HG02763 (cell line): ENCODE results near the gene CARMIL3.

ENCODE experiments used
- ATAC-seq: cut with Tn5 transposase; IDR thresholded peaks from one replicate; pipeline ENCODE4 v1.9.1; 2021; ENCODE audit warnings: mild to moderate bottlenecking, moderate library complexity; ENCODE audit not compliant: unreplicated experiment

Gene CARMIL3

DNA sequence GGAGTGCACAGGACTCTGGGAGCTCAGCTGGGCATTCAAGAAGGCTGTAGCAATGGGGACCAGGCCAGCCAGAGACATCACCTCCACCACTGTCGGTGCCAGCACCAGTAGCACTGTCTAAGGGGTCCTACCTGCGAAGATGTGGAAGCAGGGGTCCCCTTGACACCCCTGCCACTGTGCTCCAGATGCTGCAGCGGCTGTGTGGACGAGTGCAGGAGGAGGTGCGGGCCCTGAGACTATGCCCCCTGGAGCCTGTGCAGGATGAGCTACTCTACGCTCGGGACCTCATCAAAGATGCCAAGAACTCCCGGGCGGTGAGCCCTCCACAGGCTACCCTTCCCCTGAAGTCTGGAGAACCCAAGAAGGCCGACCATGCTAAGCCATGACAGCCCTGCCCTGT lies 8.6 kb downstream of the CARMIL3 start:
- no peak for ATAC-seq

DNA sequence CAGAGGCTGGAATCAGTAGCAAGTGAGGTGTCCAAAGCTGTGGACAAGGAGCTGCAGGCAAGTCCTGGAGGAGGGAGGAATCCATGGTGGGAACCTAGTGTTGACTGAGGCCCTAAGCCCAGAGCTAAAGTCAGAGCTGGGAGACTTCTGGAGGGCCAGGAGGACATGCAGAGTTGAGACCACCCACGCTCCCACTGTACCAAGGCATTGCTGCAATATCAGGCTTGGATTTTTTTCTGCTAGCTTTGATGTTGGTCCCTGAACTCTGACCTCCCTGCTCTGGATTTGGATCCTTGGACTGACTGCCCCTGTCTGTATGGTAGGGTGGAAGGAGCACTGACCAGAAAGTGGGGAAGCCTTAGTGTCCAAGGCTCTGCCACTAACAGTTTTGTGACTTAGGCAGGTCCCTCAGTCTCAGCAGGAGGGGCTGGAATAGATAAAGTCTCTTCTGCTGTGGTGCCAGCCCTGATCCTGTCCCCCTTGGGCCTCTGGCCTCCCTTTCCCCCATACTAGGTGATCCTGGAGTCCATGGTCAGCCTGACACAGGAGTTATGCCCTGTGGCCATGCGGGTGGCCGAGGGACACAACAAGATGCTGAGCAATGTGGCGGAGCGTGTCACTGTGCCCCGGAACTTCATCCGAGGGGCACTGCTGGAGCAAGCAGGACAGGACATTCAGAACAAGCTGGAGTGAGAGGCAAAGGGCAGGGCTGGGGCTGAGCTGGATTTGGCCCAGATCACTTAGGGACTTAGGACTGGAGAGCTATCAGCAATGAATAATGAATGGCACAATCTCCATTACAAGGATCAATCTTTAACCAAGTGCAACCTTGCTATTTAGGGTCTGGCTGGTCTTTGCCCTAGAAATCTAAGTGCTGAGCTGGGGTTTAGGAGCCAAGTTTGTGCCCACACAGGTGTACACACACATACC lies 9.4 kb downstream of the CARMIL3 start:
- no peak for ATAC-seq

DNA sequence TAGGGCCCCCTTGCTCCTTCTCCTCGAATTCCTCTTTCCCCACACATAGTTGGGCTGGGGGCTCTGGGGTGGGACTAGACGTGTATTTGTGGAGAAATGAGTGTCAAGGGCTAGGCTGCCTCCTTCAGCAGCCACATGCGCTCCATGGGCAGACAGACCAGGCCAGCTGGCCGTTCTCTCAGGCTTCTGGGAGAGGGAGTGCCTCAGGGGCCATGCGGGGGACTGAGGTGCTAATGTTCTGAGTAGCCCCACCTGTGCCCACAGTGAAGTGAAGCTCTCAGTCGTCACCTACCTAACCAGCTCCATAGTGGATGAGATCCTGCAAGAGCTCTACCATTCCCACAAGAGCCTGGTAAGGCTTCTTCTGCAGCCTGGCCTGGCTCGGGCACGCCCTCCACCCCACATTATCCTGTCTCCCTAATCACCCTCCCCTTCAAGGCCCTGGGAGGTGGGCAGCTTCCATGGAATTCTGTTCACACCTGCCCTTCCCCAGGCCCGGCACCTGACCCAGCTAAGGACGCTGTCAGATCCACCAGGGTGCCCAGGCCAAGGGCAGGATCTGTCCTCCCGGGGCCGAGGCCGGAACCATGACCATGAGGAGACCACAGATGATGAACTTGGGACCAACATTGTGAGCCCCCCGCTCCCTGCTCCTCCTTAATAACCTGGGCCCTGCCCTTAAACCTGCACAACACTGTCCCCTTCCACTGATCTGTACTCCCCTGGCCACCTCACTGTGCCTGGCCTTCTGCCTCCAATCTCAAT lies 10.6 kb downstream of the CARMIL3 start:
- ATAC-seq: no peak

DNA sequence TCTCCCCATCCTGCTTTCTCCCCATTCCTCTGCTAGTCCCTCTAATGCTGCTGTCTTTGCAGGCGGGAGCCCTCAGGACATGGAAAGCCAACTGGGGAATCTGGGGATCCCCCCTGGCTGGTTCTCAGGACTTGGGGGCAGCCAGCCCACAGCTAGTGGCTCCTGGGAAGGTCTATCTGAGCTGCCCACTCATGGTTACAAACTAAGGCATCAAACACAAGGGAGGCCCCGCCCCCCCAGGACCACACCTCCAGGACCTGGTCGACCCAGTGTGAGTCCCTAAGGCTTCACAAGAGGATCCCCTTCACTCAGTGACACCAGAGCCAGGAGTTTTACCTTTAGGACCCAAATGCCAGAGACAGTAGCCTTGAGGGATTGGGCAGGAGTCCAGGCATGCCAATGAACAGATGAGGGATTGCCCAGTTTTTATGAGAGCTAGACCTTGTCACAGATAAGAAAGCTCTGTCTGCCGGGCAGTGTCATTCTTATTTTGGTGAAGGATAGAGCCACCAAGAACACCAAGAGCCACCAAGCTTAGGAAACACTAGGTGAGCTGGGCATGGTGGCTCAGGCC lies 11.5 kb downstream of the CARMIL3 start:
- ATAC-seq: no peak

DNA sequence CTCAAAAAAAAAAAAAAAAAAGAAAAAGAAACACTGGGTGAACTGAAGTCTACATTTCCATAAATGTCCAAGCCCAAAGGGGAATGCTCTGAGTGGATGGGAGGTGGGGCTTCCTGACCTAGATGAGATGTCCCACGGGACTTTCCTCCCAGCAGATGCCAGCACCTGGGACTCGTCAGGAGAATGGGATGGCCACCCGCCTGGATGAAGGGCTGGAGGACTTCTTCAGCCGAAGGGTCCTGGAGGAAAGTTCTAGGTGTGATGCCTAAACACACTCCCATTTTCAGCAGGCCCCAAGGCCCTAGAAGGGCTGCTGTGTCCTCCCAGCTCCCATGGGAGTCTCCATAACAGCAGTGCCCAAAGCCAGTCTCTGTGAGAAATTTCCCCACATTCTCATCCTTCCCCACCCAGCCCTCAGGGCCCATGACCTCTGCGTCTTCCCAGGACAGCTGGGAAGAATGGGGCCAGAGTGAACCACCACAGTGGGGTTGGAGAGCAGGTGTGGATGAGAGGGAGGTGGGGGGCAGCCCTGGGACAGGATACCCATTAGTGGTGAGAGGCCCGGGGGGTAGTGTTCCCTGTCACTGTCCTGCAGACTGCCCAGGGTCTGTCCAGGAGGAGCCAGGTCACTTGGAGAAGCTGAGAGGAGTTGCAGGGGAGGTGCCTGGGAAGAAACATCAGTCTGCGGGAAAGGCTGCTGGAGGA lies 12.4 kb downstream of the CARMIL3 start:
- ATAC-seq: no peak

DNA sequence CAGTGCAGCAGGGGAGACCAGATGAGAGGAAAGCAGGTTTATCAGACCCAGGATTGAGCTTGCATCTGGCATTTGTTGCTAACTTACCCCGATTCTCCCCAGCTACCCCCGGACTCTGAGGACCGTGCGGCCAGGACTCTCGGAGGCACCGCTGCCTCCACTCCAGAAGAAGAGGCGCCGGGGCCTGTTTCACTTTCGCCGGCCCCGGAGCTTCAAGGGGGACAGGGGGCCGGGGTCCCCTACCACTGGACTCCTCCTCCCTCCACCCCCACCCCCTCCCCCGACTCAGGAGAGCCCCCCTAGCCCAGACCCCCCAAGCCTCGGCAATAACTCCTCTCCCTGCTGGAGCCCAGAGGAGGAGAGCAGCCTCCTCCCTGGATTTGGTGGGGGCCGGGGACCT lies 13.0 kb downstream of the CARMIL3 start:
- ATAC-seq: no peak

DNA sequence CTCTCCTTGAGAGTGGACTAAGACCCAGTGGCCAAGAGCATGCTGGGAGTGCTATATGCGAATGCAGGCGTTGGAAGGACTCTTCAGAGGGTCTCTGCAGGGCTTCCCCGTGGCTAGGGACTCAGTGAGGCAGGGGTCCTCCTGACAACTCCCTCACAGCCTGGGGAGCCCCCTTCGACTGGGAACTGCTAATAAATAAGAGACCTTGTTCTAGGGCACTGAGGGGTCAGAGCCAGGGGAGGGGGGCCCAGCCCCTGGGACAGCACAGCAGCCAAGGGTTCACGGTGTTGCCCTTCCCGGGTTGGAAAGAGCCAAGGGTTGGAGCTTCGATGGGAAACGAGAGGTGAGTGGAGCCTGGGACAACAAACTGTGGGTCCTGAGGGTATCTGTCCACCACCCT lies 13.6 kb downstream of the CARMIL3 start:
- no peak for ATAC-seq

DNA sequence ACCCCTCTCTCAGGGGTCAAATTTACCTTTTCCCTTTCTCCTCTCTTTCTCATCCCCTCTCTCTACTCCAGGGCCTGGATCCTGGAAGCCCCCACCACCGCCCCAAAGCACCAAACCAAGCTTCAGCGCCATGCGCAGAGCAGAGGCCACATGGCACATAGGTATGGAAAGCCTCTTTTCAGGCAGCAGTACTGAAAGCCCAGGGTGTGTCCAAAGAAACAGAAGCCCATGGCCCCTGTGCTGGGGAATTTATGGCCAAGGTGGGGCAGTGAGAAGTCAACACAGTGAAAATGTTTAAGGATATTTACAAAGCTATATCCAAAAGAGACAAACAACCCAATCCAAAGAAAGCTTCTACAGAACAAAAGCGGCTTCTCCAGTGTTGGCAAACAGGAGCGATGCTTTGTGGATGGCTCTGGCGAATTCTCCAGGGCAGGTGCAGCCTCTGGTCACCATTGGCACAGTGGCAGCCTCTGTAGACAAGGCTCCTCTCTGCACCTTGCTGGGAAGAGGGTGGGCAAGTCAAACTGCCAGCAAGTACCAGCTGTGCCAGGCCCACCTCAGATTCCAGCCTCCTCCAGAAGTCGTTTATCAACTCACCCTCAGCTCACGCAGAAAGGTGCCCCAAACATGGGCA lies 14.8 kb downstream of the CARMIL3 start:
- no peak for ATAC-seq

DNA sequence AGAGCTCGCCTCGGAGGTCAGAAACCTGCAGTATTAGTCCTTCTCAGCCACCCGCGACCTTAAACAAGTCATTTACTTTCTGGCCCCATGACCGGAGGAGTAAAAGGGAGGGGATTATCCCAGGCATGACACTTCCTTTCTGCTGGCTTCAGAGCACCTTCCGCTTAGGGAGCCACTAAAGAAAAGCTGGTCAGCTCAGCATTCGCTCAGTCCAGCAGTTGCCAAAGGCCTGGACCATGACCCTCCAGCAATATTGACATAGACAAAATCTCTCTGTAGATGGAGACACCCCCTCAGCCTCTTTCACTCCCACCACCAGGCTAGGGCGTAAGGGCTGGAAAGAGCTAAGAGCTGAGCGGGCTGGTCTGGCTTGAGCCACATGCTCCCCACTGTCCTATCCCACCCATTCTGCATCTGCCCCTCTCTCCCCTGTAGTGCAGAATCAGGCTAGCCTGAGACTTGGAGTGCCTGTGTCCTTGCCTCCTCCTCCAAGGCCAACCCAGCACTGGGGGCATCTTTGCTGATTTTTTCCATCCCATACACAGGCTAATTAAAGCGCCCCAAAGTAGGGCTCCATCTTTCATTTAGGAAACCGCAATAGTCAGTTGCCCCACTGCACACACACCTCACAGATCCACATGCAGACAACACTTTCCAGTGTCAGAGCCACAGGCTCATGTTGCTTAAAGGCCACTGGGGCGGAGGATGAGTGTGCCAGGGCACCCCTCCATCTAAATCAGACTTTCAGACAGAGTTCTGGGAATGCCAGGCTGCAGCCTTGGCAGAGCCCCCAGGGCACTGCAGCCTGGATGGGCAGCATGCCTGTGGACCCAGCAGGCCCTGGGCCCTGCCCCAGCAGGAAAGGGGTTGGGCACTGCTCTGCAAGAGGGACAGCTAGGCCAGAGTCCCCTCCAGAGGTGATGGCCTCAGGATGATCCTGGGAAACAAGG lies 15.6 kb downstream of the CARMIL3 start:
- ATAC-seq: no peak

DNA sequence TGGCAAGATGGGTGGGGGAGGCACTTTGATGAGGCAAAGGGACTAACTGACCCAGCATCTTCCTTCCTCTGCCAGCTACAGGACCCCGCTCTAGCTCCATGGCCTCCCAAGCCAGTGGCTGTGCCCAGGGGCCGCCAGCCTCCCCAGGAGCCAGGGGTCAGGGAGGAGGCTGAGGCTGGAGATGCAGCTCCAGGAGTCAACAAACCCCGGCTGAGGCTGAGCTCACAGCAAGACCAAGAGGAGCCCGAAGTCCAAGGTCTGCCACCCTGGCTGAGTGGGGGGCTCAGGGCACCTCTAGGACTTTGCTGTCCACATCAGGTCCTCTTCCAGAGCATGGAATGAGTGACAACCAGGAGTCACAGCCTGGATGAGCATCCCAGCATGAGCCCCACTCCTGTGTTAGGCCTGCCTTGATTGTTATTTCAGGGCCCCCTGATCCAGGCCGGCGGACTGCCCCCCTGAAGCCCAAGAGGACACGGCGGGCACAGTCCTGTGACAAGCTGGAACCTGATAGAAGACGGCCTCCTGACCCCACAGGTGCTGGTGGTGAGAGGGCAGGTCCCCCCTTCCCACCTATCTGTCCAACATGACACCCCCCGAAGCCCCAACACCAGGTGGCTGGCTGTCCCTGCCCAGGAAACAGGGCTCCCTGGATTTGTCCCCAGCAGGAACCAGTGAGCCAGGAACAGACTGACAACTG lies 17.1 kb downstream of the CARMIL3 start:
- ATAC-seq: no peak

DNA sequence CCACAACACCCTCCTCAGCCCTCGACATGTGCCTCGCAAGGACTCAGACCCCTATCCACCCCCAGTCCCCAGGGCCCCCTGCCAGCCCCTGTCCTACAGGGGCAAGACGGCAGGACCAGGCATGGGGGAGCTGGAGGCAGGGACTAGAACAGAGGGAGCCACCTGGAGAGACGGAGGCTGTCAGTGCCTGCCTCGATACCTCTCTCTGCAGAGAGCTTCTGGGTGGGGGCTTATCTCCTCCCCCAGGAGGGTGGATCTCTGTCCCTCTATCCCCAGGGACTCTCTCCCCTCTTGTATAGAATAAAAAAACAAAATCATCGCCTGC lies 17.6 kb downstream of the CARMIL3 start:
- ATAC-seq: no peak

DNA sequence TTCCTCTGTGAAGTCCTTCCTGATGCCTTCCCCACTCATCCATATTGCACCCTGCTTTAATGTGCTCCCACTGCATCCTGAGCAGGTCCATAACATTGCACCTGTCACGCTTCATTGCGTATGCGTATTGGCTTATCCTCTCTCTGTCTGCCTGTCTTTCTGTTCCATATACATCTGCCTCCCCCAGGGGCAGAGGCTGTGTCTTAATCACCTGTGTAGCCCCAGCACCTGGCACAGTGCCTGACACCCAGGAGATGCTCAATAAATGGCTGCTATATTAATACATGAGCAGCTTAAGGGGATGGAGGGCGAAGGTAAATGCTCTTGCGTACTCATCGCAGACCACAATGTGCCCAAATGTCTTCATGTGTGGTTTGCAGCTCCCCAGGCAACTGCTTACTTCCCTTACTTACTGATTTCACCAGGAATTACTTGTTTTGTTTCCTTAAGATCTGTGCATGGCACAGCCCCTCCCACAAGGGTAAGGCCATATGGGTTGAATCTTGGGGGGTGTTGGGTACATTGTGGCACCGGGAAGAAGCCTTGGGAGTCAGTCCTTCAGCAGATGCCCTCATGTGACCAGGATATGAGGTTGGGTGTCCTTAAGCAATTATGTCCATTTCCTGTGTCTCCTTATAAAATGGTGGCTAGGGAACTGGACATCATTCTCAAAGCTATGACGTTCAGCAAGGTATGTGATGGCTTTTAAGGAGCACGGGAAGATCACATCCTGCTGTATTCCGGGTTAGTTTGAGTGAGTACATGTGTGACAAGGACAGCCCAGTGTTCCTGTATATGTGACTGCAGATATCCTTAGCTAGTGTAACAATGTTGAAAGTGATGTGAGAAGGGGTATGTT lies 18.7 kb downstream of the CARMIL3 start:
- no peak for ATAC-seq

DNA sequence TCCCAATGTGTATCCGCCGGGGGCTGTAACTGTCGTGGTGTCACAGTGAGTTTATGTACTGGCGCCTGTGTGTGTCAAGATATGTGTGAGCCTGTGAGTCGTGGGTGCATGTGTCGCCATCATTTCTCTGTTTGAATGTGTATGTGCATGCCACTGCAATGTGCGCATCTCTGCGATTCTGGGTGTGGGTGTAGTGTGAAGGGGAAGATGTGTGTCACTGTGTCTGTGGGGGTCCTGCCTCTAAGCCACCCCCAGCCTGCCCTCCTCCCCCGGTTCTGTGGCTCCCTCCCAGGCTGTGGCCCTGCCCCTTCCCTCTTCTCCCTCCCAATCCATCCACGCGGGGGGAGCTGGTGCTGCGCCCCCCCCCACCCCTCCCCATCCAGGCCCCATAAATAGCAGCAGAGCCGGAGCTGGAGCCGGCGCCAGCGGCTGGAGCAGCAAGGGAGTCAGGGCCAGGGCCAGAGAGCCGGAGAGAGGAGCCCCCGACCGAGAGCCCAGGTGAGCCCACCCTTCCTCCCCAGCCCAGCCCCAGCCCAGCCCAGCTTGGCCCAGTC lies 19.4 kb downstream of the CARMIL3 start, which contains the start of gene CPNE6:
TSS of gene CPNE6 (plus strand) at position 419 of the 554 bp plus-strand sequence. CDS start 1,375 bp downstream, outside the sequence.
- no peak for ATAC-seq

DNA sequence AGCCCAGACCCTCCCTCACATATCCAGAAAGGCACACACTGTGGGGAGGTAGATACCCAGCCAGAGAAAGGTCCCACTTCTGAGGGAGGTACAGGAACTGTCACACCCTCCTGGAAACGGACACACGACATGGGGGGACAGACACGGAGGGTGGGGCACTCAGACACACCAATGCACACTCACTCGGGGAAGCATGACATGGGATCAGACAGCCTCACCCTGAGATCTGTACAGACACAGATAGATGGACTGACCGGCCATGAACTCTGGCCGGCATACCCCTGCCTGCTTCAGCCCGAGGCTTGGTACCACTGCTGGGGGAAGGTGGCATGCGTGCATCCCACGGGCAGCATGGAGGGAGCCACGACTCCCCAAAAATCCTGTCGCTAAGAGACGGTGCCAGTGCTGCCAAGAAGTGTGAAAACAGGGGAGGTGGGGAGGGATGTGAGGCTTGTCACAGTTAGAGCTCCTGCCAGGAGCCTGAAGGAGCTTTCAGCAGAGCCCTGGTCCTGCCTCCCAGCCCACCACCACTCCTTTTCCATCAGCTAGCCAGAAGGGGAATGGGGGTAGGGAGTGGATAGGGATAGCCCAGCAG lies 20.1 kb downstream of the CARMIL3 start:
- ATAC-seq: no peak

DNA sequence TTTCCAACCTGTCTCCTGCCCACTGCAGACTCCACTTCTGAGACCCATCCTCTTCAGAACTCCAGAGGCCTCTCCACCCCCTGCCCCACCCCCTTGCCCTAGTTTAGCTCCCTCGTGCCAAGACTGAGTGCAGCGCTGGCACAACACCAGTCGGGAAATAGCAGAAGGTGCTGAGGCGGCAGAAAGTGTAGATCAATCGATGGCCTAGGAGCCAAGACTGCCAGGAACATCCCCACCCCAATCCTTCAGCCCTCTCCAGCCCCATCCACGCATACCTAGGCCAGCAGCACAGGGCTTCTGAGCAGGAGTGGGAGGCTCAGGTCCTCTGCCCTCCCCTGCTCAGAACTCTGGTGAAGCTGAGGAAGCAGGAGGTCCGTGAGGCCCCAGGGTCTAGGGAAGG lies 20.6 kb downstream of the CARMIL3 start:
- no peak for ATAC-seq

DNA sequence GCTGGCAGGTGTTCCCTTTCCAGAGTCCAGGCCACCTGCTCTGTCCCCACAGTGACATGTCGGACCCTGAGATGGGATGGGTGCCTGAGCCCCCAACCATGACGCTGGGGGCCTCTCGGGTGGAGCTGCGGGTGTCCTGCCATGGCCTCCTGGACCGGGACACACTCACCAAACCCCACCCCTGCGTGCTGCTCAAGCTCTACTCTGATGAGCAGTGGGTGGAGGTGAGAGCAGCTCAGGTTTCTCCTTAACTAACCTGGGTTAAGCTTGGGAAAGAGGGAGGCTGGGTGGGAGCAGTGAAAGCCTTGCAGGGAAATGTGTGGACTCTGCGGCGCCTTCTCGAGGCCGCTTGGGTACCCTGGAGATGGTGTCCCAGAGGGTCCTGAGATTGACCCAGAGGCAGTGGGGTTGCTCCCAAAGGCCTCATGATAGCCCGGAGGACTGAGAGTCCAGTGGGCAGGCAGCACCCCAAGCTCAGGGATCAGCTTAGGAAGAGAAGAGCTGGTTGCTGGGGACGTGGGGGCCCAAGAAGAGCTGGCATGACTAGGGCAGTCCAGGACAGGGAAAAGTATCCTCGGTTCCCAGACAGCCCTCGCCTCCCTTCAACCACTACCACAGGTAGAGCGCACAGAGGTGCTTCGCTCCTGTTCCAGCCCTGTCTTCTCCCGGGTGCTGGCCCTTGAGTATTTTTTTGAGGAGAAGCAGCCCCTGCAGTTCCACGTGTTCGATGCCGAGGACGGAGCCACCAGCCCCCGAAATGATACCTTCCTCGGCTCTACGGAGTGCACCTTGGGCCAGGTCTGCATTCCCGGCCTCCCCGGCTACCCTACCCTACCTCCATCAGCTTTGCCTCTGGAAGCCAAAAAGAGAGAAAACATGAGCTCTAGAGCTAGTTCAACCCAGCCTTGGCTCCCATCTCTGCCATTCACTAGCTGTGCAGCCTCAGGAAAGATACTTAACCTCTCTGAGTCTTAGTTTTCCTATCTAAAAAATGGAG lies 21.4 kb downstream of the CARMIL3 start:
- no peak for ATAC-seq
